ENCODE measurements around the gene FNDC5. TPM values are rescaled to one million over a fixed set of nuclear protein-coding genes. Genes with fewer than 3 reads are reported as not detected.

FNDC5 gene
- polyA plus RNA-seq, 1 donor from 2014 or later: 21.6 TPM

GRCh38 chr1:32883338-32884031 lies 12.8 kb upstream of the FNDC5 start:
- H3K27me3 ChIP-seq (ENCODE audit: insufficient read depth, low read depth, low read length): peaks cover 30% of the 10 kb centered on the region
- H3K9ac ChIP-seq (ENCODE audit: low read length): no peak overlapping the region
- no peaks in the 10 kb centered on the region for H3K36me3 ChIP-seq (ENCODE audit: insufficient read depth, low read length)
- H4K20me1 ChIP-seq (ENCODE audit: insufficient read depth): no peaks in the 10 kb centered on the region
- H2AFZ ChIP-seq (ENCODE audit: low read depth, low read length): no peak overlapping the region
- H3K4me3 ChIP-seq (ENCODE audit: low read length): no peak overlapping the region
- TF ChIP-seq RAD21 (conservative IDR thresholded peaks at IDR 0.05) (no peak), EZH2 (IDR thresholded peaks at IDR 0.05; ENCODE audit: borderline replicate concordance, insufficient read depth, low read length, poor library complexity, severe bottlenecking) (no peak), SMC3 (conservative IDR thresholded peaks at IDR 0.05; ENCODE audit: poor library complexity) (no peak), EP300 (conservative IDR thresholded peaks at IDR 0.05; ENCODE audit: poor library complexity, severe bottlenecking) (no peak), TAF1 (IDR thresholded peaks at IDR 0.05; ENCODE audit: low read depth) (no peak), POLR2AphosphoS5 (IDR thresholded peaks at IDR 0.05) (no peak), MXI1 (conservative IDR thresholded peaks at IDR 0.05; ENCODE audit: poor library complexity, severe bottlenecking) (no peak)
- TF ChIP-seq, protein P1, sequence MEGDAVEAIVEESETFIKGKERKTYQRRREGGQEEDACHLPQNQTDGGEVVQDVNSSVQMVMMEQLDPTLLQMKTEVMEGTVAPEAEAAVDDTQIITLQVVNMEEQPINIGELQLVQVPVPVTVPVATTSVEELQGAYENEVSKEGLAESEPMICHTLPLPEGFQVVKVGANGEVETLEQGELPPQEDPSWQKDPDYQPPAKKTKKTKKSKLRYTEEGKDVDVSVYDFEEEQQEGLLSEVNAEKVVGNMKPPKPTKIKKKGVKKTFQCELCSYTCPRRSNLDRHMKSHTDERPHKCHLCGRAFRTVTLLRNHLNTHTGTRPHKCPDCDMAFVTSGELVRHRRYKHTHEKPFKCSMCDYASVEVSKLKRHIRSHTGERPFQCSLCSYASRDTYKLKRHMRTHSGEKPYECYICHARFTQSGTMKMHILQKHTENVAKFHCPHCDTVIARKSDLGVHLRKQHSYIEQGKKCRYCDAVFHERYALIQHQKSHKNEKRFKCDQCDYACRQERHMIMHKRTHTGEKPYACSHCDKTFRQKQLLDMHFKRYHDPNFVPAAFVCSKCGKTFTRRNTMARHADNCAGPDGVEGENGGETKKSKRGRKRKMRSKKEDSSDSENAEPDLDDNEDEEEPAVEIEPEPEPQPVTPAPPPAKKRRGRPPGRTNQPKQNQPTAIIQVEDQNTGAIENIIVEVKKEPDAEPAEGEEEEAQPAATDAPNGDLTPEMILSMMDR (IDR thresholded peaks at IDR 0.05; ENCODE audit: poor library complexity, severe bottlenecking): no peak
- TF ChIP-seq, protein P2, sequence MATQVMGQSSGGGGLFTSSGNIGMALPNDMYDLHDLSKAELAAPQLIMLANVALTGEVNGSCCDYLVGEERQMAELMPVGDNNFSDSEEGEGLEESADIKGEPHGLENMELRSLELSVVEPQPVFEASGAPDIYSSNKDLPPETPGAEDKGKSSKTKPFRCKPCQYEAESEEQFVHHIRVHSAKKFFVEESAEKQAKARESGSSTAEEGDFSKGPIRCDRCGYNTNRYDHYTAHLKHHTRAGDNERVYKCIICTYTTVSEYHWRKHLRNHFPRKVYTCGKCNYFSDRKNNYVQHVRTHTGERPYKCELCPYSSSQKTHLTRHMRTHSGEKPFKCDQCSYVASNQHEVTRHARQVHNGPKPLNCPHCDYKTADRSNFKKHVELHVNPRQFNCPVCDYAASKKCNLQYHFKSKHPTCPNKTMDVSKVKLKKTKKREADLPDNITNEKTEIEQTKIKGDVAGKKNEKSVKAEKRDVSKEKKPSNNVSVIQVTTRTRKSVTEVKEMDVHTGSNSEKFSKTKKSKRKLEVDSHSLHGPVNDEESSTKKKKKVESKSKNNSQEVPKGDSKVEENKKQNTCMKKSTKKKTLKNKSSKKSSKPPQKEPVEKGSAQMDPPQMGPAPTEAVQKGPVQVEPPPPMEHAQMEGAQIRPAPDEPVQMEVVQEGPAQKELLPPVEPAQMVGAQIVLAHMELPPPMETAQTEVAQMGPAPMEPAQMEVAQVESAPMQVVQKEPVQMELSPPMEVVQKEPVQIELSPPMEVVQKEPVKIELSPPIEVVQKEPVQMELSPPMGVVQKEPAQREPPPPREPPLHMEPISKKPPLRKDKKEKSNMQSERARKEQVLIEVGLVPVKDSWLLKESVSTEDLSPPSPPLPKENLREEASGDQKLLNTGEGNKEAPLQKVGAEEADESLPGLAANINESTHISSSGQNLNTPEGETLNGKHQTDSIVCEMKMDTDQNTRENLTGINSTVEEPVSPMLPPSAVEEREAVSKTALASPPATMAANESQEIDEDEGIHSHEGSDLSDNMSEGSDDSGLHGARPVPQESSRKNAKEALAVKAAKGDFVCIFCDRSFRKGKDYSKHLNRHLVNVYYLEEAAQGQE (IDR thresholded peaks at IDR 0.05; ENCODE audit: borderline replicate concordance): no peak
- H3F3A ChIP-seq (ENCODE audit: insufficient read depth, low read length, poor library complexity, severe bottlenecking): no peaks in the 10 kb centered on the region
- H3K79me2 ChIP-seq (replicated peaks; ENCODE audit: insufficient read depth, low read length): no peaks in the 10 kb centered on the region
- no peaks in the 10 kb centered on the region for H3K9me2 ChIP-seq (ENCODE audit: insufficient read depth, low read length)
- H3K9me3 ChIP-seq (ENCODE audit: low read length): no peaks in the 10 kb centered on the region
- H3K27ac ChIP-seq (ENCODE audit: low read length): no peak overlapping the region
- H3K4me2 ChIP-seq (ENCODE audit: low read length): no peak overlapping the region

GRCh38 chr1:32881871-32882850 lies 11.4 kb upstream of the FNDC5 start:
- Histone ChIP-seq H4K20me1 (ENCODE audit: insufficient read depth) (no peaks in the 10 kb centered on the region), H3K4me2 (ENCODE audit: low read length) (no peak overlapping the region), H3K9ac (ENCODE audit: low read length) (no peak overlapping the region), H3F3A (ENCODE audit: insufficient read depth, low read length, poor library complexity, severe bottlenecking) (no peaks in the 10 kb centered on the region), H3K9me2 (ENCODE audit: insufficient read depth, low read length) (no peaks in the 10 kb centered on the region), H3K79me2 (replicated peaks; ENCODE audit: insufficient read depth, low read length) (no peaks in the 10 kb centered on the region), H2AFZ (ENCODE audit: low read depth, low read length) (no peak overlapping the region), H3K9me3 (ENCODE audit: low read length) (no peaks in the 10 kb centered on the region), H3K27me3 (ENCODE audit: insufficient read depth, low read depth, low read length) (peaks cover 20% of the 10 kb centered on the region), H3K4me3 (ENCODE audit: low read length) (no peak overlapping the region), H3K36me3 (ENCODE audit: insufficient read depth, low read length) (no peaks in the 10 kb centered on the region), H3K27ac (ENCODE audit: low read length) (no peak overlapping the region)
- no peak for TF ChIP-seq MXI1 (conservative IDR thresholded peaks at IDR 0.05; ENCODE audit: poor library complexity, severe bottlenecking)
- TF ChIP-seq EP300 (conservative IDR thresholded peaks at IDR 0.05; ENCODE audit: poor library complexity, severe bottlenecking): no peak
- TF ChIP-seq EZH2 (IDR thresholded peaks at IDR 0.05; ENCODE audit: borderline replicate concordance, insufficient read depth, low read length, poor library complexity, severe bottlenecking): no peak
- TF ChIP-seq, protein P1 (IDR thresholded peaks at IDR 0.05; ENCODE audit: poor library complexity, severe bottlenecking): no peak
- no peak for TF ChIP-seq TAF1 (IDR thresholded peaks at IDR 0.05; ENCODE audit: low read depth)
- TF ChIP-seq POLR2AphosphoS5 (IDR thresholded peaks at IDR 0.05): no peak
- TF ChIP-seq SMC3 (conservative IDR thresholded peaks at IDR 0.05; ENCODE audit: poor library complexity): no peak
- TF ChIP-seq, protein P2 (IDR thresholded peaks at IDR 0.05; ENCODE audit: borderline replicate concordance): no peak
- no peak for TF ChIP-seq RAD21 (conservative IDR thresholded peaks at IDR 0.05)

Measured in neural cell (in vitro differentiated cells).